Activated CD4-positive, alpha-beta T cell treated with anti-CD3 and anti-CD28 coated beads, Interleukin-2, amount 50 U/mL, for 16 hours (primary cell): ENCODE results near the gene SPATA13.
A peak's percentile ranks its signal among the peaks of the same experiment; 100 is the strongest.

ENCODE experiments used
- DNase-seq: peaks from one replicate; pipeline ENCODE4 v3.0.0-alpha.2; 2020

SPATA13 gene

GRCh38 chr13:24168392-24168750 lies 7.9 kb downstream of the SPATA13 start:
- DNase-seq, result peak; percentile 44

GRCh38 chr13:24168979-24169378 lies 8.5 kb downstream of the SPATA13 start:
- DNase-seq, result no peak

- no peak for DNase-seq
Observed at GRCh38 chr13:24172071-24172470, 11.6 kb downstream of the SPATA13 start.

- peak; percentile 68 for DNase-seq
Observed at GRCh38 chr13:24173795-24174194, 13.3 kb downstream of the SPATA13 start.

- DNase-seq, result no peak
Observed at GRCh38 chr13:24175847-24176246, 15.3 kb downstream of the SPATA13 start.

GRCh38 chr13:24176351-24177101 lies 16.0 kb downstream of the SPATA13 start:
- no peak for DNase-seq

GRCh38 chr13:24178847-24179485 lies 18.4 kb downstream of the SPATA13 start:
- peak; percentile 74 for DNase-seq

GRCh38 chr13:24179486-24179850 lies 18.9 kb downstream of the SPATA13 start:
- no peak for DNase-seq

- no peak for DNase-seq
Observed at GRCh38 chr13:24180750-24181377, 20.3 kb downstream of the SPATA13 start.

- no peak for DNase-seq
Observed at GRCh38 chr13:24181991-24182702, 21.6 kb downstream of the SPATA13 start.

- no peak for DNase-seq
Observed at GRCh38 chr13:24182703-24183081, 22.2 kb downstream of the SPATA13 start.

GRCh38 chr13:24183741-24184182 lies 23.2 kb downstream of the SPATA13 start:
- DNase-seq, result no peak

- DNase-seq, result no peak
Observed at GRCh38 chr13:24184265-24184841, 23.8 kb downstream of the SPATA13 start.

GRCh38 chr13:24184882-24185281 lies 24.4 kb downstream of the SPATA13 start:
- DNase-seq, result no peak

GRCh38 chr13:24185591-24186232 lies 25.2 kb downstream of the SPATA13 start:
- no peak for DNase-seq

- peak; percentile 84 for DNase-seq
Observed at GRCh38 chr13:24187185-24187584, 26.7 kb downstream of the SPATA13 start.

- DNase-seq, result no peak
Observed at GRCh38 chr13:24192057-24192810, 31.7 kb downstream of the SPATA13 start.

- no peak for DNase-seq
Observed at GRCh38 chr13:24192811-24193162, 32.3 kb downstream of the SPATA13 start.

- DNase-seq, result no peak
Observed at GRCh38 chr13:24194447-24194846, 33.9 kb downstream of the SPATA13 start.

- DNase-seq, result no peak
Observed at GRCh38 chr13:24195626-24196025, 35.1 kb downstream of the SPATA13 start.

GRCh38 chr13:24196593-24197197 lies 36.2 kb downstream of the SPATA13 start:
- no peak for DNase-seq

GRCh38 chr13:24199016-24199415 lies 38.5 kb downstream of the SPATA13 start:
- no peak for DNase-seq
